ENCODE data around the gene CCL13.

CCL13 gene

GRCh38 chr17:34339138-34339770, 17.0 kb upstream of the CCL13 start:
- Histone ChIP-seq H3K36me3 (ENCODE audit: control insufficient read depth, insufficient read depth, low read length) (no peaks in the 10 kb centered on the region), H3K27ac (ENCODE audit: low read depth, low read length) (no peak overlapping the region), H3K27me3 (ENCODE audit: control insufficient read depth, insufficient read depth, low read length) (no peaks in the 10 kb centered on the region), H3K9me3 (ENCODE audit: control insufficient read depth, insufficient read depth, low read depth, low read length) (no peaks in the 10 kb centered on the region), H3K4me1 (ENCODE audit: control insufficient read depth, insufficient read depth, low read length) (no peaks in the 10 kb centered on the region), H3K9ac (ENCODE audit: low read length) (no peak overlapping the region), H3K4me3 (ENCODE audit: low read depth, low read length) (no peak overlapping the region)

- no peak overlapping the region for H3K4me3 ChIP-seq (ENCODE audit: low read depth, low read length)
- no peak overlapping the region for H3K27ac ChIP-seq (ENCODE audit: low read depth, low read length)
- no peak overlapping the region for H3K9ac ChIP-seq (ENCODE audit: low read length)
- H3K27me3 ChIP-seq (ENCODE audit: control insufficient read depth, insufficient read depth, low read length): no peaks in the 10 kb centered on the region
- H3K36me3 ChIP-seq (ENCODE audit: control insufficient read depth, insufficient read depth, low read length): no peaks in the 10 kb centered on the region
- H3K4me1 ChIP-seq (ENCODE audit: control insufficient read depth, insufficient read depth, low read length): no peaks in the 10 kb centered on the region
- no peaks in the 10 kb centered on the region for H3K9me3 ChIP-seq (ENCODE audit: control insufficient read depth, insufficient read depth, low read depth, low read length)
Observed at GRCh38 chr17:34341916-34342315, 14.4 kb upstream of the CCL13 start.

- H3K9ac ChIP-seq (ENCODE audit: low read length): no peak overlapping the region
- H3K27me3 ChIP-seq (ENCODE audit: control insufficient read depth, insufficient read depth, low read length): no peaks in the 10 kb centered on the region
- no peaks in the 10 kb centered on the region for H3K9me3 ChIP-seq (ENCODE audit: control insufficient read depth, insufficient read depth, low read depth, low read length)
- peaks cover 6% of the 10 kb centered on the region for H3K4me1 ChIP-seq (ENCODE audit: control insufficient read depth, insufficient read depth, low read length)
- H3K36me3 ChIP-seq (ENCODE audit: control insufficient read depth, insufficient read depth, low read length): no peaks in the 10 kb centered on the region
- no peak overlapping the region for H3K4me3 ChIP-seq (ENCODE audit: low read depth, low read length)
- H3K27ac ChIP-seq (ENCODE audit: low read depth, low read length): no peak overlapping the region
Observed at GRCh38 chr17:34347063-34347462, 9.2 kb upstream of the CCL13 start.

- Histone ChIP-seq H3K9me3 (ENCODE audit: control insufficient read depth, insufficient read depth, low read depth, low read length) (no peaks in the 10 kb centered on the region), H3K4me1 (ENCODE audit: control insufficient read depth, insufficient read depth, low read length) (peaks cover 6% of the 10 kb centered on the region), H3K36me3 (ENCODE audit: control insufficient read depth, insufficient read depth, low read length) (no peaks in the 10 kb centered on the region), H3K27me3 (ENCODE audit: control insufficient read depth, insufficient read depth, low read length) (no peaks in the 10 kb centered on the region), H3K27ac (ENCODE audit: low read depth, low read length) (no peak overlapping the region), H3K4me3 (ENCODE audit: low read depth, low read length) (no peak overlapping the region), H3K9ac (ENCODE audit: low read length) (no peak overlapping the region)
Observed at GRCh38 chr17:34349751-34350150, 6.5 kb upstream of the CCL13 start.

- Histone ChIP-seq H3K9ac (ENCODE audit: low read length) (no peak overlapping the region), H3K4me3 (ENCODE audit: low read depth, low read length) (no peak overlapping the region), H3K27me3 (ENCODE audit: control insufficient read depth, insufficient read depth, low read length) (no peaks in the 10 kb centered on the region), H3K36me3 (ENCODE audit: control insufficient read depth, insufficient read depth, low read length) (no peaks in the 10 kb centered on the region), H3K9me3 (ENCODE audit: control insufficient read depth, insufficient read depth, low read depth, low read length) (no peaks in the 10 kb centered on the region), H3K4me1 (ENCODE audit: control insufficient read depth, insufficient read depth, low read length) (peaks cover 6% of the 10 kb centered on the region), H3K27ac (ENCODE audit: low read depth, low read length) (no peak overlapping the region)
Observed at GRCh38 chr17:34351096-34351495, 5.2 kb upstream of the CCL13 start.

- Histone ChIP-seq H3K4me1 (ENCODE audit: control insufficient read depth, insufficient read depth, low read length) (peaks cover 6% of the 10 kb centered on the region), H3K36me3 (ENCODE audit: control insufficient read depth, insufficient read depth, low read length) (no peaks in the 10 kb centered on the region), H3K27ac (ENCODE audit: low read depth, low read length) (no peak overlapping the region), H3K9me3 (ENCODE audit: control insufficient read depth, insufficient read depth, low read depth, low read length) (no peaks in the 10 kb centered on the region), H3K27me3 (ENCODE audit: control insufficient read depth, insufficient read depth, low read length) (no peaks in the 10 kb centered on the region), H3K9ac (ENCODE audit: low read length) (no peak overlapping the region), H3K4me3 (ENCODE audit: low read depth, low read length) (no peak overlapping the region)
Observed at GRCh38 chr17:34352191-34352590, 4.1 kb upstream of the CCL13 start.

GRCh38 chr17:34354637-34355036, 1.6 kb upstream of the CCL13 start:
- Histone ChIP-seq H3K9me3 (ENCODE audit: control insufficient read depth, insufficient read depth, low read depth, low read length) (no peaks in the 10 kb centered on the region), H3K4me1 (ENCODE audit: control insufficient read depth, insufficient read depth, low read length) (peaks cover 3% of the 10 kb centered on the region), H3K27me3 (ENCODE audit: control insufficient read depth, insufficient read depth, low read length) (no peaks in the 10 kb centered on the region), H3K36me3 (ENCODE audit: control insufficient read depth, insufficient read depth, low read length) (no peaks in the 10 kb centered on the region), H3K4me3 (ENCODE audit: low read depth, low read length) (no peak overlapping the region), H3K9ac (ENCODE audit: low read length) (no peak overlapping the region), H3K27ac (ENCODE audit: low read depth, low read length) (no peak overlapping the region)

GRCh38 chr17:34357398-34357797, 1.1 kb downstream of the CCL13 start:
- Histone ChIP-seq H3K4me1 (ENCODE audit: control insufficient read depth, insufficient read depth, low read length) (no peaks in the 10 kb centered on the region), H3K9ac (ENCODE audit: low read length) (no peak overlapping the region), H3K36me3 (ENCODE audit: control insufficient read depth, insufficient read depth, low read length) (no peaks in the 10 kb centered on the region), H3K27me3 (ENCODE audit: control insufficient read depth, insufficient read depth, low read length) (no peaks in the 10 kb centered on the region; the same call in 1 of the 2 replicates), H3K9me3 (ENCODE audit: control insufficient read depth, insufficient read depth, low read depth, low read length) (no peaks in the 10 kb centered on the region), H3K4me3 (ENCODE audit: low read depth, low read length) (no peak overlapping the region), H3K27ac (ENCODE audit: low read depth, low read length) (no peak overlapping the region)

- H3K4me3 ChIP-seq (ENCODE audit: low read depth, low read length): no peak overlapping the region
- H3K9ac ChIP-seq (ENCODE audit: low read length): no peak overlapping the region
- H3K9me3 ChIP-seq (ENCODE audit: control insufficient read depth, insufficient read depth, low read depth, low read length): no peaks in the 10 kb centered on the region
- no peaks in the 10 kb centered on the region for H3K4me1 ChIP-seq (ENCODE audit: control insufficient read depth, insufficient read depth, low read length)
- H3K27ac ChIP-seq (ENCODE audit: low read depth, low read length): no peak overlapping the region
- no peaks in the 10 kb centered on the region for H3K36me3 ChIP-seq (ENCODE audit: control insufficient read depth, insufficient read depth, low read length)
- H3K27me3 ChIP-seq (ENCODE audit: control insufficient read depth, insufficient read depth, low read length): peaks cover 3% of the 10 kb centered on the region; the same call in 1 of the 2 replicates
Observed at GRCh38 chr17:34358631-34359030, 2.4 kb downstream of the CCL13 start.

- Histone ChIP-seq H3K9ac (ENCODE audit: low read length) (no peak overlapping the region), H3K27me3 (ENCODE audit: control insufficient read depth, insufficient read depth, low read length) (peaks cover 3% of the 10 kb centered on the region; the same call in 1 of the 2 replicates), H3K27ac (ENCODE audit: low read depth, low read length) (no peak overlapping the region), H3K4me1 (ENCODE audit: control insufficient read depth, insufficient read depth, low read length) (no peaks in the 10 kb centered on the region), H3K9me3 (ENCODE audit: control insufficient read depth, insufficient read depth, low read depth, low read length) (no peaks in the 10 kb centered on the region), H3K36me3 (ENCODE audit: control insufficient read depth, insufficient read depth, low read length) (no peaks in the 10 kb centered on the region), H3K4me3 (ENCODE audit: low read depth, low read length) (no peak overlapping the region)
Observed at GRCh38 chr17:34360601-34361270, 4.5 kb downstream of the CCL13 start.

- Histone ChIP-seq H3K4me1 (ENCODE audit: control insufficient read depth, insufficient read depth, low read length) (no peaks in the 10 kb centered on the region), H3K27me3 (ENCODE audit: control insufficient read depth, insufficient read depth, low read length) (peaks cover 3% of the 10 kb centered on the region; the same call in 1 of the 2 replicates), H3K4me3 (ENCODE audit: low read depth, low read length) (no peak overlapping the region), H3K9me3 (ENCODE audit: control insufficient read depth, insufficient read depth, low read depth, low read length) (no peaks in the 10 kb centered on the region), H3K27ac (ENCODE audit: low read depth, low read length) (no peak overlapping the region), H3K9ac (ENCODE audit: low read length) (no peak overlapping the region), H3K36me3 (ENCODE audit: control insufficient read depth, insufficient read depth, low read length) (no peaks in the 10 kb centered on the region)
Observed at GRCh38 chr17:34361478-34362061, 5.3 kb downstream of the CCL13 start.

All from HUES6 (cell line).